ENCODE data around the gene LYPD6.

DNA sequence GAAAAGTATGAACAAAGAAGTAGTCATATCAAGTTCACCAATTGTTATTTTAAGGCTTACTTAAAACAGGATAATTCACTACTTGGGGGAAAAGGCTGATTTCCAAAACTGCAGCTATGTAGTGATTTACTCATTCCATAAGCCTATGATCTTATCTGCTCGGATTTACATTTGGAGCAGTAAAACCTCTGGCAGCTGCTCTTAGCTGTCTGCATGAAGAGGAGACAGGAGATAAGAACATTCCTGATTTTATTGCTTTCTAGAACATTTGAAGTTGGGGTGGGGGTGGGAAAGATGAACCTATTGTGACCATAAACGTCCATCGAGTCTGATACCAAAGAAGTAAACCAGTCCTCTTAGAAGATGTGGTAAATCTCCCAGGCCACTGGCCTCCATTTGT, 136.2 kb downstream of the LYPD6 start:
- TF ChIP-seq, protein P1, sequence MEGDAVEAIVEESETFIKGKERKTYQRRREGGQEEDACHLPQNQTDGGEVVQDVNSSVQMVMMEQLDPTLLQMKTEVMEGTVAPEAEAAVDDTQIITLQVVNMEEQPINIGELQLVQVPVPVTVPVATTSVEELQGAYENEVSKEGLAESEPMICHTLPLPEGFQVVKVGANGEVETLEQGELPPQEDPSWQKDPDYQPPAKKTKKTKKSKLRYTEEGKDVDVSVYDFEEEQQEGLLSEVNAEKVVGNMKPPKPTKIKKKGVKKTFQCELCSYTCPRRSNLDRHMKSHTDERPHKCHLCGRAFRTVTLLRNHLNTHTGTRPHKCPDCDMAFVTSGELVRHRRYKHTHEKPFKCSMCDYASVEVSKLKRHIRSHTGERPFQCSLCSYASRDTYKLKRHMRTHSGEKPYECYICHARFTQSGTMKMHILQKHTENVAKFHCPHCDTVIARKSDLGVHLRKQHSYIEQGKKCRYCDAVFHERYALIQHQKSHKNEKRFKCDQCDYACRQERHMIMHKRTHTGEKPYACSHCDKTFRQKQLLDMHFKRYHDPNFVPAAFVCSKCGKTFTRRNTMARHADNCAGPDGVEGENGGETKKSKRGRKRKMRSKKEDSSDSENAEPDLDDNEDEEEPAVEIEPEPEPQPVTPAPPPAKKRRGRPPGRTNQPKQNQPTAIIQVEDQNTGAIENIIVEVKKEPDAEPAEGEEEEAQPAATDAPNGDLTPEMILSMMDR (IDR thresholded peaks at IDR 0.05; ENCODE audit: extremely low read depth in 1 of 2, insufficient read depth in 1 of 2, low read depth in 1 of 2, low read length in 2 of 2) = no peak
- TF ChIP-seq POLR2AphosphoS5 (IDR thresholded peaks at IDR 0.05; ENCODE audit: insufficient read depth, low read depth, low read length) (no peak), POLR2A (IDR thresholded peaks at IDR 0.05; ENCODE audit: low read depth, low read length) (no peak), JUN (IDR thresholded peaks at IDR 0.05; ENCODE audit: borderline replicate concordance, insufficient read depth, insufficient read length, low read depth) (no peak), GATA2 (IDR thresholded peaks at IDR 0.05; ENCODE audit: insufficient read depth, insufficient read length, low read depth, low read length) (no peak)

Data from endothelial cell of umbilical vein (primary cell).